NCI-H748 (cell line): ENCODE results near the gene ADCK1.
"Not testable (repeated sequence)": the region's sequence is repeated elsewhere in the genome, so short reads cannot be mapped to it uniquely, and the experiment has no call there.

ENCODE experiments used
- DNase-seq: peaks from one replicate; lab custom pipeline; 2025; ENCODE audit not compliant: unreplicated experiment; lab: John Stamatoyannopoulos, UW

The ADCK1 gene

DNA sequence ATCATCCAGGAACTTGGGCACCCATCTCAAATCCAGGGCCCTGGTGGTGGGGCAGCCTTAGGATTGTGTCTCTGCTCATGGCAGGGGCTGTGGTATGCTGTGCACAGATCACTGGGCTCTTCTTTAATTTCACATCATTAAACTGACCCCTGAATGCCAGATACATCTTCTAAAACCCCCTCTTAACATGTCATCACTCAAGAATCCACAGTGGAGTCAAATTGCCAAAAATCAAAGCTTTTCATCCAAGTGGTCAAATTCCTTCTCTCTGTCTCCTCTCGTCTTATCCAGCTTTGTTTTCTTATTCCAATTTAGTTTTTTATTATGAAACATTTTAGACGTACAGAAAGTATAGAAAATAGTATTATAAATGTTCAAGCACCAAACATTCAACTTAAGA, 97.5 kb downstream of the ADCK1 start:
- no peak for DNase-seq

DNA sequence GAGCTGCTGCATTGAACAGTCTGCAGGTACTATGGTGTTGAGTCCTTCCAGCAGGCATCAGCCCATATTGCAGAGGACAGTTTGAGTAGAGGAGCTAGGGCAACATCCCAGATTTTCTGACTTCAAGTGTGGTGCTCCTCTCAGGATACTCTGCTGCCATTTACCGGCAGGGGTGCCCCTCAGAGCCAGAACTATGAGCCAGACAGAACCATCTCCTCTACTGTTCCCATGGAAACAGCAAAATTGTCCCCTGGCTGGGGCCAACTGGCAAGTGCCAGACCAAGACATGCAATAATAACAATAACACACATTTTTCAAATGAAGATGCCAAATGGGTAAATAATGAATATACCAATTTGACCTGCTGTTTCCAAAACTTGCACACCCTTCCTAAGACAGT, 102.9 kb downstream of the ADCK1 start:
- DNase-seq = peak; percentile 4

DNA sequence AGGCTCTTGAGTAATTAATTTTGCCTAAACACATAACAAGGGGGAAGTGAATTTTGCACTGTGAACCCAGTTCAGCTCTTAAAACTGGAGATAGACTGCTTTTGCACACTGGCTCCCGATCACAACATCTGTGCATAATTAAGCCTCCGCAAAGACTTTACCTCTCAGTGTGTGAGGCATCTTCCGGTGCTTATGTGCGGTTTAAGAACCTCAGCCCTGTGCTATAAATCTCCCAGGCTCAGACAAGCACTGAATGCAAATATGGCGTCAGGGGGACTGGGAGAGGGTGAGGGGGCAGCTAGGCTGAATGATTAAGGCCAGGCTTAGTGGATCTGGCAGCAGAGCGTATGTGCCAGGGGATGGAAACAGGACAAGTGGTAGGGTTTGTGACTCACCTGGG, 103.3 kb downstream of the ADCK1 start:
- DNase-seq = no peak

- DNase-seq = no peak
Measured at GRCh38 chr14:77903937-77904617, 104.2 kb downstream of the ADCK1 start.

- no peak for DNase-seq
Measured at GRCh38 chr14:77906446-77906845, 106.5 kb downstream of the ADCK1 start.

GRCh38 chr14:77908847-77909246, 108.9 kb downstream of the ADCK1 start:
- DNase-seq = no peak

DNA sequence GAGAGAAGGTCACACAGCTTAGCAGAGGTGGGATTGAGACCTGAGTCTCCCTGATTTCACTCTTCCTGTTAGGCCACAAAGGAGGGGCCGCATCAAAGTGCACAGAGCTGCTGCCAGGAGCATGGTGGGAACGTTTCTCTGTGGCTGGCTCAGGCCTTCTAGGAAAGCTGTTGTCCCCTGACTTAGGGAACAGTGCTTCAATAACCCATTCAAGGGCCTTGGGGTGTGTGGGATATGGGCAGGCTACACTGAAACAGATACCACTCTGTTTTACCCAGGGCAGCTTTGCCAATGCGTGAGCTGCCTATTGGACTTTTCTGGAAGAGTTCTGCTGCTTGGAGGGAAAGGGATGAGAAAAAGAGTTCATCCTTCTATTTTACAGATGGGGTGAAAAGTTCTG, 110.0 kb downstream of the ADCK1 start:
- no peak for DNase-seq

GRCh38 chr14:77910506-77910905, 110.6 kb downstream of the ADCK1 start:
- peak; percentile 43 for DNase-seq

- no peak for DNase-seq
Measured at GRCh38 chr14:77911356-77911755, 111.4 kb downstream of the ADCK1 start.

DNA sequence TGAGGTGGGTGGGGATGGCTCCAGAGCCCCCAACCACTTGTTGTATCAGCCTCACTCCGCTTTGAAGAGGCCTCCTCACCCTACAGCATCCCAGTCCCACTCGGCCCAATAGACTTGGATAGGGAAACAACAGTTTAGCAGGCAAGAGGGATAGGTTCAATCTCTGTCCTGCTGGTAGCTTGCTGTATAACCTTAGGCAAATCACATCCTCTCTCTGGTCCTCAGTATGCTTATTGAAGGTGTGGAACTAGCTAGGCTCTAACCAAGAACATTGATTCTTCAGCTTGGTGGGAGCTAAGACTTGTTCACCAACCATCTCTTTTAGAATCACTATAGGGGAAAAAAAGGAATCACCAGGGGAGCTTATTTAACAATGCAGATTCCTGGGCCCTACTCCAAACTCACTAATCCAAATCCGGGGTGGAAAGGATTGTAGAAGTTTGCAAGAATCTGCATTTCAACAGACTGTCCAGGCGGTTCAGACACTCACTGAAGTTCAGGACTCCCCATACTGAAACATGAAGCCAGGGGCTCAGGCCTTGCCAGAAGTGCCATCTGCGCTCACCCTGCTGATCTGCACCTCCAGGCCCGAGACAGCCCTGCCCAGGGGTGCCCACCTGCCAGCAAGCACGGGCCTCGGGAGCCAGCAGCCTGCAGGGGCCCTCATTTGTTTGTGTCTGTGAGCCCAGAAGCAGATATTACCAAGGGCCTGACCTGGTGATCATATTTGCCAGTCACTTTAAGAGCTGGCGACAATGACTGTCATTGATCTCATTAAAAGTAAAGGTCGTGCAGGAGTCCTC, 113.0 kb downstream of the ADCK1 start:
- no peak for DNase-seq

DNA sequence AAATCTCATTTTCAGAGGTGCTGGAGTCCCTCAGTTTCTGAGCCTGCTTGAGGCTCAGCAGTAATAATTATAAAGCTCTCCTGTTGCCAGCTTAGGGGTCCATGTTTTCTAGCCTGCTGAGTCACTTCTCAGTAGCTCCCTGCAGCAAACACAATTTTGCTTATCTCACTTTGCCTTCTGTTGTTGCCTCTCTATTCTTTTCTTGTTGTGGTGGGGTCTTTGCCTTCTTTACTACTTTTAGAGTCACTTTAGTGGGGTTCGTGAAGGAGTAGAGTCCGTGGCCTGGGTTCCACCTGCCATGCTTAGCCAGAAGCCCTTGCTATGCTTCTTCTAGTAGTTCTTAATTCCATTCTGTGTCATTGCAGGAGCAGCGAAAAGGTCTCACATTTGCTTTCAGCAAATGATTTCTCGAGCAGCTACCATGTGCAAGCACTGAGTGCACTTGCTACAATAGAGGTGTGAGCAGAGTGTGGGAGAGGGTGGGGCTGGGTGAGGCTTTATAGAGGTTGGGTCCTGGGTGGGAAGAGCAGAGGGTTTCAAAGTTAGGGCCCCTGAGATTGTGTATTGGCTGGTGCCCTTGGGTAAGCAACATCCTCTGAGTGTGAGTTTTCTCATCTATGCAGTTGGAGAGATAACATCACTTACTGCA, 114.3 kb downstream of the ADCK1 start:
- DNase-seq = no peak

- not testable (repeated sequence) for DNase-seq
Measured at GRCh38 chr14:77915390-77915789, 115.5 kb downstream of the ADCK1 start.

- no peak for DNase-seq
Measured at GRCh38 chr14:77917491-77918201, 117.7 kb downstream of the ADCK1 start.

DNA sequence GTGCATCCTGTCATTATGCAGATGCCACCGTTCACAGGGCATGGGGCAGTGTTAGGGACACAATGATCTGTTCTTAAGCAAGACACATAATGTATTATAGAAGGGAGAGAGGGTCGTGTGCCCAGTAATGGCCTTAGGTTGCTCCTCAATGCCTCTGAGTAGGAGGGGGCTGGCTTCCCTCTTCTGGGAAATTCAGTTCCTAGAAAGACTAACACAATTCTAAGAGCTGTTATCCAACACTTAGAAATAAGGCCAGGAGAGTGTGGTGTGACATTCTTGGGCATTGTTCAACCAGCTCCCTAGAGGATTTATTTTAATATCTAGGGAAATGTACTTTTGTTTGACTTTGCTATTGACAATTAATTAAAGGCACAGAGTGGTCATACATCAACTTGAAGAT, 118.5 kb downstream of the ADCK1 start:
- DNase-seq = no peak

DNA sequence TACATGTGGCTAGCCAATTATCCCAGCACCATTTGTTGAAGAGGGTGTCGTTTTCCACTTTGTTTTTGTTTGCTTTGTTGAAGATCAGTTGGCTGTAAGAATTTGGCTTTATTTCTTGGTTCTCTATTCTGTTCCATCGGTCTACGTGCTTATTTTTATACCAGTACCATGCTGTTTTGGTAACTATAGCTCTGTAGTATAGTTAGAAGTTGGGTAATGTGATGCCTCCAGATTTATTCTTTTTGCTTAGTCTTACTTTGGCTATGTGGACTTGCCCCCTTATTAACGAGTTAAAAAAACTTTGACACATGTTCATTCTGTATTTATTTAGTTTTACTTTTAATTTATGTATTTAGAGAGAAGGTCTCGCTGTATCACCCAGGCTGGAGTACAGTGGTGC, 120.4 kb downstream of the ADCK1 start:
- DNase-seq = no peak

GRCh38 chr14:77921818-77922217, 121.9 kb downstream of the ADCK1 start:
- no peak for DNase-seq

DNA sequence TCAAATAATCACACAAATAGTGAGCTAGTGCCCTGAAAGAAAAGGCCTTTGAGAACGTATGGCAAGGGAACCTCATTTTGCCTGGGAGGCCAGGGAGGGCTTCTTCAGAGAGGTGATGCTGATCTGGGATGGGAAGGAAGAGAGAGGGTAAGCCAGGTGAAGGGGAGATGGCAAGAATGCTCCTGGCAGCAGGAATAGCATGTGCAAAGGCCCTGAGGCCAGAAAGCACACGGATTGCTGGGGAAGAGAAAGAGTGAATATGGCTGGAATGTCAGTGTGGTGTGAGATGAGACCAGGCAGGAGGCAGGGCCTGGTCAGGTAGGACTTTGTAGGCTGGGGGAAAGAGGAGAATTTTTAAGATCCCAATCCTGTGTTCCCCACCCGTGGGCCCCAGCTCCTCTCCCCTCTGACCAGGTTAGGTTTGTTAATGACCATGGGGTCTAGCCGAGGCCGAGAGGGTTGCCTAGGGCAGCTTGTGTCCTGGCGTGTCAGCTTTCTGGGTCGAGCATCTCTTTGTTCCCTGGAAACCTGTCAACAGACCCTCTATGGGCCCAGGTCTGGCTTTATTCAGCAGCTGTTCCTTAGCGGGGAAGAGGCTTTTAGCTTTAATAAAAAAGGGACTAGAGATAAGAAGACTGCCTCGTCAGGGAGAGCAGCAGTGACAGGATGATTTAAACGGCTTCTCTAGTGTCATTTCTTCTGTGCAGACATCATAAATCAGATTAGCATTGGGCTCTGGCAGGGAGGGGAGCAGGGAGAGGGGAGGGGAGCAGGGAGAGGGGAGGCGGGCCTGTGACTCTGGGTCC, 123.4 kb downstream of the ADCK1 start:
- DNase-seq = no peak

DNA sequence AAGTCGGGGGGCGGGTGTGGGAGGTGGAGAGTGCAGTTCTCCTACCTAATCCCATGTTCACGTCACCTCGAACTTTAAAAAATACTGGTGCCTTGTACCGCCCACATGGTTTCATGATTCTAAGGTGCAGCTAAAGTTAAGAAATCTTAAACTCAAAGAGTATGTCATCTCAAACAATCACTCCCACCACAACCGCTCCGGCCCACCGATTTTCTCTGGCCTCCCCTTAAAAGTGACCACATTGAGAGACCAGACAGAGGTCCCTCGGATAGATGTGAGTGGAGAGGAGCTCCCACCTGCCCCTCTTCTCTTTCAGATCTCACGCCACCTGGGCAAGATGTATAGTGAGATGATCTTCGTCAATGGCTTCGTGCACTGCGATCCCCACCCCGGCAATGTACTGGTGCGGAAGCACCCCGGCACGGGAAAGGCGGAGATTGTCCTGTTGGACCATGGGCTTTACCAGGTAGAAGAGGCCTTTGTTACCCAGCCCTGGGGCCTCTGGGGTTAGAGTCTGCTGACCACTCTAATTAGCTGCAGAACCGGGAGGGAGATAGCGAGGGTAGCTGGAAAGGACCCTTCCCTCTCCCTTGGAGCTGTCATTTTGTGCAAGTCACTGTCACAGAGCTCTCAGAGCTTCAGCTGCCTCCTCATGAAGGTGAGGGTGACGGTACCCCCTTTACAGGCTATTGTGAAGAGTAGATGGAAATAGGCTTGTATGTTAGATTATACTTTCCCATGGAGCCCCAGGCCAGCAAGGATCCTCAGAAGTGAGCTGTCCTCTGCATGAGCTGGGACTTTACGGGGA, 124.4 kb downstream of the ADCK1 start:
- DNase-seq = no peak

- no peak for DNase-seq
Measured at GRCh38 chr14:77926942-77927341, 127.0 kb downstream of the ADCK1 start.

GRCh38 chr14:77931441-77931840, 131.5 kb downstream of the ADCK1 start:
- DNase-seq = no peak
